Measurements from ENCODE around the gene FH. TPM values are rescaled to one million over a fixed set of nuclear protein-coding genes. Genes with fewer than 3 reads are reported as not detected.

FH gene
- total RNA-seq, 1 experiment from 2014 or later = 112 TPM

DNA sequence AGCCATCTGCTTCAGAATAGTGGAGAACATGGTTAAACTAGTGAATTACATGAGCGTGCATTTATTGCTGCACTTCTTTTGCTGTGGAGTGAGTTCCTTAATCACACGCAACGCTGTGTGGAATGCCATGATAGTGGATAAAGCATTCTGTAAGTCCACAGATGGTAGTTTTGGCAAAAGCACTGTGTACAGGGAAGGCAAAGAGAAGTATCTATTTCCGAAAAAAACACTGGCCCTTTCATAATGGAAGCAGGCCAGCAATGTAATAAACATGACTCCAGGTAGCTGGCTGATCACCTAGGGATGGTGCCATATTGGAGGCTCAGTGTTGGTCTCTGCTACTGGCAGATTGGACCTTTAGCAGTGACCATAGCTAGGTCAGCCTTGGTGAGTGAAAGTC lies 67.6 kb downstream of the FH start:
- Mint-ChIP-seq H3K9me3 (ENCODE audit: low read depth, unreplicated experiment) (no peaks in the 10 kb centered on the region), H3K4me1 (ENCODE audit: low read depth, unreplicated experiment) (peaks cover 8% of the 10 kb centered on the region), H3K36me3 (ENCODE audit: insufficient read depth, unreplicated experiment) (no peaks in the 10 kb centered on the region), H3K27me3 (ENCODE audit: unreplicated experiment) (no peaks in the 10 kb centered on the region), H3K27ac (ENCODE audit: unreplicated experiment) (no peak overlapping the region), H3K4me3 (ENCODE audit: low read depth, unreplicated experiment) (no peak overlapping the region)
- TF ChIP-seq, protein P1, sequence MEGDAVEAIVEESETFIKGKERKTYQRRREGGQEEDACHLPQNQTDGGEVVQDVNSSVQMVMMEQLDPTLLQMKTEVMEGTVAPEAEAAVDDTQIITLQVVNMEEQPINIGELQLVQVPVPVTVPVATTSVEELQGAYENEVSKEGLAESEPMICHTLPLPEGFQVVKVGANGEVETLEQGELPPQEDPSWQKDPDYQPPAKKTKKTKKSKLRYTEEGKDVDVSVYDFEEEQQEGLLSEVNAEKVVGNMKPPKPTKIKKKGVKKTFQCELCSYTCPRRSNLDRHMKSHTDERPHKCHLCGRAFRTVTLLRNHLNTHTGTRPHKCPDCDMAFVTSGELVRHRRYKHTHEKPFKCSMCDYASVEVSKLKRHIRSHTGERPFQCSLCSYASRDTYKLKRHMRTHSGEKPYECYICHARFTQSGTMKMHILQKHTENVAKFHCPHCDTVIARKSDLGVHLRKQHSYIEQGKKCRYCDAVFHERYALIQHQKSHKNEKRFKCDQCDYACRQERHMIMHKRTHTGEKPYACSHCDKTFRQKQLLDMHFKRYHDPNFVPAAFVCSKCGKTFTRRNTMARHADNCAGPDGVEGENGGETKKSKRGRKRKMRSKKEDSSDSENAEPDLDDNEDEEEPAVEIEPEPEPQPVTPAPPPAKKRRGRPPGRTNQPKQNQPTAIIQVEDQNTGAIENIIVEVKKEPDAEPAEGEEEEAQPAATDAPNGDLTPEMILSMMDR (IDR thresholded peaks at IDR 0.05; ENCODE audit: unreplicated experiment) = no peak
- no TSS peak for BruUV-seq (replicated peaks)
- CTCF ChIA-PET = no interaction called here
- intact Hi-C loops (cut with micrococcal nuclease; ENCODE audit: unreplicated experiment) = no loop called here
- DNase-seq = no peak

Other genes with a start within 250 kb of the FH start
- 1.0 and 1.3 TPM in 2 replicates for gene RGS7, start 162.6 kb downstream of the FH start, total RNA-seq (2022)
- 0.85 TPM in 1 of 2 replicates, not detected in the other for gene KMO, start 12.6 kb upstream of the FH start, total RNA-seq (2022)
- 28.2 and 30.4 TPM in 2 replicates for gene CHML, start 120.6 kb upstream of the FH start, total RNA-seq (2022)
- gene OPN3, start 120.6 kb upstream of the FH start, total RNA-seq (2022) = 15.3 and 22.0 TPM in 2 replicates
- not detected in 2 replicates for gene WDR64, start 132.5 kb upstream of the FH start, total RNA-seq (2022)